Heart left ventricle (tissue), 13 donors: ENCODE results near the gene LCT.

Experiments
- CTCF ChIP-seq, 12 donors: fragments of 200-600 bp; sonication (generic) in 4 of 12; IDR thresholded peaks; one replicate each; pipeline versions ENCODE4 v1.5.0 to v1.8.0; 2018 to 2022; ENCODE audit warnings: antibody characterized with exemption in 12 of 12, mild to moderate bottlenecking in 5 of 12
- POLR2A ChIP-seq, 2 donors: fragments of 450-650 bp; IDR thresholded peaks; one replicate each; pipeline ENCODE4 v1.6.1; 2017; ENCODE audit warnings: antibody characterized with exemption in 2 of 2, mild to moderate bottlenecking in 2 of 2, moderate library complexity in 2 of 2
- donor health status: ischemic (EF 13 %, LVEDD 7.1; RV severe dilation, severe dysfunction).
- donor health status: DM: no; HTN: yes; CAD: no.
- donor health status: DM: no; HTN: no; CAD: no.
- donor health status: ischemic (EF 25% LVEDD 6.9; RV normal size, moderate dysfunction).
- donor health status: ischemic (EF 25% LVEDD 5.7; RV mildly dilated, moderate dysfunction).
- donor health status: ischemic (EF 35%, LVEDD 5.7; RV mildly dilated, moderate dysfunction).
- donor health status: nonischemic (EF 11% LVEDD 7.7; RV severe dilation, severe dysfunction).
- donor health status: DM: yes; HTN: yes; CAD: no.
- donor health status: PGD.
- donor health status: ischemic (EF 29% LVEDD 5.4; RV normal size, mild dysfunction).
- donor health status: nonischemic (EF 23%, LVEDD 6.1; RV moderate dilation, normal function).

DNA sequence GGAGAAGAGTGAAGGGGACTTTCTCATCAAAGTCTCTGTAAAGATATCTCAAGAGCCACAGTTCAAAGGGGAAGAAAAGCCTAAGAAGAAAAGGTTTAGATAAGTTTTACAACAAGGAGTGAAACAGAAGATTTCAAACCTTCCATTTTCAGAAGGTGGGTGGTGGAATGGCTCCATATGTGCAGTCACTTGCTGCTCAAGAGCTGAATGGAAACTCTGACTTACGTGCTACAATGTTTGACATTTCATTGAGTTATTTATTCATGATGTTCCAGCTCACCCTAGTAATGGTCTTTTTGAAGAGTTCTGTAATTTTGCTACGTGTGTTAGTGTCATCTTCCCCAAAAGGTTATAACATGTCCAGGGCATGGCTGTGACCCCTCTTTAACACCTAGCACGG lies 21.7 kb downstream of the LCT start:
- TF ChIP-seq CTCF (IDR thresholded peaks at IDR 0.05) (no peak), POLR2A (IDR thresholded peaks at IDR 0.05) (no peak)
